Hematopoietic multipotent progenitor cell treated with erythropoietin and hydrocortisone succinate and interleukin-3 and kit ligand, for 15 days (in vitro differentiated cells): ENCODE results near the gene TBX1.

Experiments used
- DNase-seq: peaks from one replicate; pipeline ENCODE4 v3.0.0-alpha.2; 2015; ENCODE audit warnings: low spot score

Gene TBX1

GRCh38 chr22:19738664-19739447 lies 21.7 kb upstream of the TBX1 start:
- DNase-seq, result no peak

DNA sequence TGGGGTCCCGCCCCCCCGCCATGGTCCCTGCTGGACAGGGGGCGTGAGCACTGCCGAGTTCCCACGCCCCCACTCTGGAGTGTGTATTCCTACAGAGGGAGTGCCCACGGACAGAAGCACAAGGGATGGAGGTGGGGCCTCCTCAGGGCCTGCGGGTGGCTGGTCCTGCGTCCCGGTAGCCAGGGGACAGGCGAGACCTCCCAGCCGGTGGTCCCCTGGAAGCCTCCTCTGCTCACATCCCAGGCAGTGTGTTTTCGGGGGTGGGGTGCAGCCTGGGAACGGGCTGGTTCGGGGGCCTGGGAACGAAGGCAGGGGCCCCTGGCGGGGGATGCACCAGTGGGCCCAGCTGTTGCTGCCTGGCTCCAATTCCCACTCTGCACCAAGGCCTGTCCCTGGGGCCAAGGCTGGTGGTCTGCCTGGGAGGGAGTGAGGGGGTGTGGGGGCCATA lies 21.1 kb upstream of the TBX1 start:
- DNase-seq, result no peak

DNA sequence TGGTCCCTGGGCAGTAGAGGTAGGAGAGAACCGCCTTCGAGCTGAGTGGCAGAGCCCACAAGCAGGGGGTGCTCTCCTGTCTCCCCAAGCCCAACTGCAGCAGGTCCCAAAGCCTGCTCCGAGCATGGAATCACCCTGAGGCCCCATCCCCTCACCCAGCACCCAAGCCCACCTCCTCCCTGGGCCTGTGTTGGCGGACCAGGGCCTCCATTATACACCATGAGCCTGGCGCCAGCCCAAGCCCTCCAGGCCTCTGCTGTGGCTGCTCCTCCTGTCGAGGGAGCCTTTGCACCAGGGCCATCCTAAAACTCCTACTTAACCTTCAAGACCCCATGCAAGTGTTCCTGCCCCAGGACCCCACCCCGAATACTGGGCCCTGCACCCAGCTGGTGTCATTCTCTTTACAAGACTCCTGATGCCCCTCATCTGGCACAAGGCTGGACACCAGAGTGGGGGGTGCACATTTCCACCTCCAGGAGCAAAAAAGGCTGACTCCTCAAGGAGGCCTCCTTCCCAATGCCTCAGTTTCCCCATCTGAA lies 20.6 kb upstream of the TBX1 start:
- DNase-seq, result no peak

GRCh38 chr22:19740586-19740985 lies 20.0 kb upstream of the TBX1 start:
- DNase-seq, result no peak

DNA sequence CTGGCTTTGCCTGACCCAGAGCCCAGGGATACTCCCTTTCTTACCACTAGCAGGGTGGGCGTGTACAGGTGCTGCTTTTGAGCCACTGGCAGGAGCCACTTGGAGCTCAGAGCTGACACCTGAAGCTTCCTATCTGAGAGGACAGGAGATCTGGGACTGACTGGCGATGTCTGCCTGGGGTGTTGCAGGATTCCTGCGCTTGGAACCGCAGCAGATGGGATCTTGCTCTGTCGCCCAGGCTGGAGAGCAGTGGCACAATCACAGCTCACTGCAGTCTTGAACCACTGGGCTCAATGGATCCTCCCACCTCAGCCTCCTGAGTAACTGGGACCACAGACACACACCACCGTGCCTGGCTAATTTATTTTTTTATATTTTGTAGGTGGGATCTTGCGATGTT lies 19.5 kb upstream of the TBX1 start:
- no peak for DNase-seq

- DNase-seq, result no peak
Measured at GRCh38 chr22:19742160-19743066, 18.2 kb upstream of the TBX1 start.

- no peak for DNase-seq
Measured at GRCh38 chr22:19743081-19743480, 17.5 kb upstream of the TBX1 start.

DNA sequence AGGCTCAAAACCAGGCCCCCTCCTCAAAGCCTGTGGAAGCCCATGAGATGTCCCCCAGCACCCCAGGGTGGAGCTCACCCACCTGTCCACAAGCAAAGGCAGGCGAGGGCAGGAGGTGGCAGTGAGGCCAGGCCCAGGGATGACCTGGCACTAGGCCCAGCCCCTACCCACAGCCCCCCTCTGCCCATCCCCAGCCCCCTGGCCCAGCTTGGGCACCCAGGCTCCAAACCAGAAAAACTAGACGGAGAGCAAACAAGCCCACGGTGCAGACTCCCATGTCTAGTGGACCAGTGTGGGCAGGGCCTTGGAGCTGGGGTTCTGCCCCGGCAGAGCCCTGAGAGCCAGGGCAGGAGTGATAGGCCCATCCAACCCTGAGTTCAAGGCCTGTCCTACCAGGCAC lies 16.9 kb upstream of the TBX1 start:
- no peak for DNase-seq

GRCh38 chr22:19744350-19745006 lies 16.1 kb upstream of the TBX1 start:
- no peak for DNase-seq

DNA sequence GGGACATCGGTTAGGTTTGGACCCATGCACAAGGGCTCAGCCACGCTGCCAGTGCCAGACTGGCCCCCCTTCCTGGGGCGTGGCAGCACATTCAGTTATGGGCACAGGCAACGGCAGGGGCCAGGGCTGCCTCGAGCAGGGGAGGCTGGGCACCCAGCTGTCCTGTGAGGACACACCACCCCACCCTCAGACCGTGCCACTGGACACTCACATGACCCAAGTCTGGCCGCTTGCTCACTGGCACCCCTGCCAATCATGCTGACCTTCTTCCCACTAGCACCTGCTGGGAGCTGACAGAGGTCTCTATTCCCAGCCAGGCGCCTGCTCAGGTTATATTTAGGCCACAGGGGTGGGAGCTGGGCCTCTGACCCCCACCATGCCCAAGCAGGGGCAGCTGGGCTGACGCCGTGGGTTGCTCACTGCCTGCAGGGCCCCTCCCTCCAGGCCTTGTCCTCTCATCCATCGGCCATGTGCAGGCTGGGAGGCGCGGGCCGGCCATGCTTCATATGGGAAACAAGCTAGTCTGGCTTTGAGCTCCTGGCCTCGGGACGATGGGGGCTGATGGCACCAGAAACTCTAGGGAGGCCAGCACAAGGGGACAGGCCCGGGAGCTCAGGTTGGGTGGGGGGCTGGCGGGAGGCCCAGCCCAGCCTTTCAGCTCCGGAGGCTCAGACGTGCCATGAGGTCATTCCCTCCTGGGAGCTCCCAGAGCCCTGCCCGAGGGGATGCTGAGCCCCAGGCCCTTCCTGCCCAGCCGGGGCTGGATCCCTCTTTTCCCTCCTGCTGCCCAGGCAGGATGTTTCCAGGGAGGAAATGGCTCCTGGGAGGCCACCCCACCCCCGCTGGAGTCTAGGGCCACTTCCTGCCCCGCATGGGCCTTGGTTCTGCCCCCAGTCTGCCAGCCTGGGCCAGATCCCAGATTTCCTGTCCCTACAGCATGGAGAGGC lies 15.2 kb upstream of the TBX1 start:
- no peak for DNase-seq

DNA sequence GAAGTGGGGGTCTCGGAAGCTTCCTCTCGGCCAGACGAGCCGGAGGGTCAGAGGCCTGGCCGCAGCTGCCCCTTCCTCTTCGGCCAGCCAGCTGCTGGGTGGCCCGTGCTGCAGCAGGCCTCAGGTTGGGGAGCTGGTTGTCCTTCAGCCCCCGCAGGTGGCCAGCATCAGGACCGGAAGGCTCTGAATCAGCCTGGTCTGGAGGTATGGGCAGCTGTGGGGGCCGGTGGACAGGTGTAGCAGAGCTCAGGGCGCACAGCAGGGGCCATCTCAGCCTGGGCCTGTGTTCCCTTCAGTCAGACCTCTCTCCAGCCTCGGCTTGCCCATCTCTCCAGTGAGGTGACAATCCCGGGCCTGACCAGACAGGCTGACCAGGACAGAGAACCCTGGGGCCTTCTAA lies 13.9 kb upstream of the TBX1 start:
- DNase-seq, result no peak

DNA sequence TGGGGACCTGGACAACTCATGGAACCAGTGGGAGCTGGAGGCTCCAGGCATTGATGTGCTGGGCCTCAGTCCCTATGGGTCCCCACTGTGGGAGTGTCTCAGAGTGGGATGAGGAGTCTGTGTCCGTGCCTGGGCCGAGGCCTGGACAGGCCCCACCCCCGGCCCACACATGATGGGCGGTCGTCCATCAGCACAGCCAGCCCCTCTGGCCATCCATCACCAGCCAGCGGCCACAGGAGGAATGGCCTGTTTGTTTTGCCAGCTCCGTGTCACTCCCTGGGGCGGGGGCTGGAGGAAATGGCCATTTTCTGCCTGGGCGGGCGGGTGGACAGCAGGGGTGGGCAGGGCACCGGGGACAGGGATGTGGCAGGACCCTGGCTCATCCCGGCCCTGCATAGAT lies 13.0 kb upstream of the TBX1 start:
- DNase-seq, result no peak

DNA sequence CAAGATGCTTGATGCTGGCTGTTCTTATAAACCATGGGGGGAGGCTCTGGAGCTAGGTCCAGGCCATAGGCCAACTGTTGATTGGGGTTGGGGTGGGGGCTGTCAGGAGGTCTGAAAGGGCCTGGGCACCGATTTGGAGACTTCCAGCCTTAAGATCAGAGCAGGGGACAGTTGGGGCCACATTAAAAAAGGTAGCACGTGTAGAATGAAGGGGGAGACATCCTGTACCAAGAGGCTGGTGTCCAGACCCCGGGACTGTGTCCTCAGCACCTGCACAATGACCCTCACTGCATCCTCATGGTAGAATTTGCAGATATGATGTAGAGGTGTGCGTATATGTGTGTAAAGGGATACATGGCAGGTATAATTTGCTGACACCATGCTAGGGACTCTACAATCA lies 12.4 kb upstream of the TBX1 start:
- DNase-seq, result no peak

GRCh38 chr22:19748991-19749664 lies 11.4 kb upstream of the TBX1 start:
- DNase-seq, result no peak

DNA sequence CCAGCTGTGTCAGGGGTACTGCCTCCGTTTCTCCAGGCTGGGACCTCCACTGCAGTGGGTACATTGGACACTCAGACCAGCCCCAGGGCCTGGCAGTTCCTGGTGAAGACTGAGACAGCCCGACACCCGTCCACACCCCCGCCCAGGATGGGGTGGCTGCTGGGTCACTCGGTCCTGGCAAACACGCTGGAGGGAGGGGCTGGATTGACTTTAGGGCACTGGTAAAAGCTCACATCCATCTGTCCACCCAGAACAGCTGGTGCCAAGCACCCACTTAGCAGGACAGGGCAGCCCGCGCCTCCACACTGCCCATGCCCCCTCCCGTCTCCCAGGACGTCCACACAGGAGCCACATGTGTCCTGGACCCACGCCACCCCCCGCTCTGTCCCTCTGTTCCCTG lies 10.7 kb upstream of the TBX1 start:
- no peak for DNase-seq

DNA sequence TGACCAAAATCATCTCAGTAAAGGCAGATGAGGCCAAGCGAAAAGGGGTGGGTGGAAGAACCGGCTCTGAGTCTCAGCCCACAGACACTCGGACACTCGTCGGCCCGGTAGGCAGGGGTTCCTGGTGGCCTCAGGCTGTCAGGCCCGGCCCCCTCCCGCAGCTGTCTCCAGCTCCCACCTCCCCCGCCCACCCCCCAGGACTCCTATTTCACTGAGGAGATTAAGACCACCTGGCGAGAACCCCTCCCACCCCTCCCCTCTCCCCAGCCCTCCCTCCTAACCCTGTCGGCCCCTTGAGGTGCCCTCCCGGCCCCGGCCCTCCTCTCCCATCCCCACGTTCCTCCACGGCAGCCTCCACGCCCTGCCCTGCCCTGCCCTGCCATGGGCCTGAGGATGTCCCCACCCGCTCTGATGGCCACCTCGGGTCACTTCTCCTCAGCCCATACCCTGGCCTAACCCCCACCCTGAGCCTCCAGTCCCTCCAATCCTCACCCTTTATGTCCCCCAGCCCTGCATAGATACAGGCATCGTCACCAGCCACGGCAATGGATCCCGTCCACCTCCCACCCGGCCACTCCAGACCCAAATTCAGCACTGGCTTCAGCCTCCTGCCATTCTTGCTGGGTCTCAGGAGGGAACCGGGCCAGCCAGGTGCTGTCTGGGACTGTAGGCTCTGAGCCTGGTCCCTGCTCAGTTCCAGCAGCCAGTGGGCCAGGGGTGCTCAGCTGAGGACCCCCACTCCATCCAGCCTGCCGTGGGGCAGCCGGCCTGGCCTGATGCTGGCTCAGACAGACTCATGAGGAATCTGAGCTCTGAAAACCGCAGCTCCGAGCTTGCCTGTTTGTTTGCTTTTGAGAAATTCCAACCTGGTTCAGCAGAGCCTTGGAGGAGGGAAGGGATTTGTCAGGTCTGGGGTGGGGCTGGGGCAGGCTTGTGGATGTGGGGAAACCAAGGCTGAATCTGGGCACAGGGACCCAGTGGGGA lies 9.8 kb upstream of the TBX1 start:
- DNase-seq, result no peak

DNA sequence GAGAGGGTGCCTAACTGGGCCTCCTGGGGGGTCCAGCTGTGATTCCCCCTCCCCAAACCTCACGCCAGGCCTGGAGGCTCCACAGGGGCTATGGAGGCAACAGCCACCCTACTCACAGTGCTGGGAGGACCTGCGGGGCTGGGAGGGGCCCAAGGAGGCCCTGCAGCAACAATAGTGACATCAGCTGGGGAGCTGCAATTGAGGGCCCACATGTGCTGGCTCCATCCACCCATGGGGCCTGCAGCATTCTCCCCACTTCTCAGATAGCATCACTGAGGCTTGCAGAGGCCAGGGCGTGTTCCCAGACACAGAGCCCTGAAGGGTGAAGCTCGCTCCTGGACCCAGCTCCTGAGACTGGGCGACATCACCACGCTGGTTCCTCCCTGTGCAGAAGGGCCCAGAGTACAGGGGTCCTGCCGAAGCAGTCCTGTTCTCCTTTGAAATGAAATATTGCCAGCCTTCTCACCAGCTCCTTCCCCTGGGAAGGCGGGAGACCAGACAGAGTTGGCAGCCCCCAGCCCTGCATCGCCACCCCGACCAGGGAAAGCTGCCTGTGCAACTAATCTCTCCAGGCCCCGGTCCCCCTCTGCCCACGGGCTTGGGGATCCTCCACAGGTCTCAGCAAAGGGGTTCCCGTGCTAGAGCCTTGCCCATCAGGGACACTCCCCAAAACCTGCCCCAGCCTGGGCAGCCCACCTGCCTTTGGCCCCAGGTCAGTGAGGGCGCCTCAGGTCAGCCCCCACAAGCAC lies 8.9 kb upstream of the TBX1 start:
- no peak for DNase-seq

DNA sequence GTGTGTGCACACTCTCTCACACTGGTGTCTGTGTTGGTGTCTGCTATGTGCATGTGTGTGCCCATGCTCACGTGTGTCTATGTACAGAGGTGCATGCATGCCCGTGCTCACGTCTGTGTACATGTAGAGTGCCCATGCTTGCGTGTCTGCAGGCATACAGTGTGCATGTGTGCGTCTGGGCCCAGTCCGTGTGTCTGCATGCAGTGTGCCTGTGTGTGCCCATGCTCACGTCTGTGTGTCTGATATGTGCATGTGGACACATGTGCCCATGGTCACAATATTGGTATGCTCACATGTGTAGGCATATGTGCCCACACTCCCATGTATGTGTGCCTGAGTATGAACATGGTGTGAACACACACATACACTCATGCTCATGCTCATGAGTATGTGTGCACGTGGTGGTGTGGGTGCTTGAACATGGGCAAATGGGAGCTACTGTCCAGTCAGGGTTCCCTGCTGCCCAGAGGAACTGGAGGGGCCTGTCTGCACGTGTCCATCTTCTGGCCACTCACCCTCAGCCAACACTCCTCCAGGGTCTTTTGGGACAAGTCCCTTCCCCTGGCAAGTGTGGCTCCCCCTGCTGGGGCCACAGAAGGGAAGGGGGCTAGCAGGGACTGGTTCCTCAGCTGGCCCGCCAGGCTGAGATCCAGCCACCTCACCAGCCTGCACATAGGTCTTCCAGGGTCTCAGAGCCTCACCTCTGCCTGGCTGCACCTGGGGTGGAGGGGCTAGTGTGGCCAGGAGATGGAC lies 7.3 kb upstream of the TBX1 start:
- no peak for DNase-seq
